Muscle of back (tissue), 11 donors: ENCODE results near the gene PRDX2. TPM values are rescaled to one million over a fixed set of nuclear protein-coding genes. Genes with fewer than 3 reads are reported as not detected.

Source experiments
- DNase-seq, 3 donors: peaks; one replicate each; pipeline versions ENCODE4 v3.0.0 to v3.0.0-alpha.2; 2013
- polyA plus RNA-seq, 10 donors: library from polyadenylated mRNA; unstranded; fragments of 120-200 nt; gene quantifications; one replicate each; pipeline ENCODE4 v1.2.1, GENCODE V29; 2013; ENCODE audit not compliant: insufficient read length in 10 of 10

The PRDX2 gene
- polyA plus RNA-seq, 10 donors, result 135 to 183 (median 163) TPM

GRCh38 chr19:12783849-12784393 is 17.7 kb downstream of the PRDX2 start:
- no peak for DNase-seq

GRCh38 chr19:12783291-12783848 is 18.2 kb downstream of the PRDX2 start:
- DNase-seq, result no peak

- peak; percentile 84 to 95 (median 87) for DNase-seq
These were observed 18.9 kb downstream of the PRDX2 start for GRCh38 chr19:12782424-12783290.

GRCh38 chr19:12782174-12782423 is 19.5 kb downstream of the PRDX2 start:
- no peak for DNase-seq

GRCh38 chr19:12779162-12779993 is 22.2 kb downstream of the PRDX2 start:
- DNase-seq, result peak in 2 of 3 donors; percentile 85 to 94

GRCh38 chr19:12778905-12779161 is 22.8 kb downstream of the PRDX2 start:
- peak in 1 of 3 donors; percentile 85 for DNase-seq

GRCh38 chr19:12778017-12778904 is 23.3 kb downstream of the PRDX2 start:
- DNase-seq, result peak in 2 of 3 donors; percentile 78 to 93

- DNase-seq, result peak in 2 of 3 donors; percentile 88 to 92
These were observed 24.2 kb downstream of the PRDX2 start for GRCh38 chr19:12777217-12778016.

- no peak for DNase-seq
These were observed 26.7 kb downstream of the PRDX2 start, which contains the start of gene HOOK2 for GRCh38 chr19:12774588-12775555. TSS of gene HOOK2 (minus strand) at chr19:12775552. CDS start at chr19:12775449, 103 bp downstream.

GRCh38 chr19:12773571-12773970 is 28.0 kb downstream of the PRDX2 start:
- no peak for DNase-seq

GRCh38 chr19:12772323-12772722 is 29.3 kb downstream of the PRDX2 start:
- no peak for DNase-seq

- DNase-seq, result no peak
These were observed 30.7 kb downstream of the PRDX2 start for GRCh38 chr19:12770922-12771321.

GRCh38 chr19:12769689-12770088 is 31.9 kb downstream of the PRDX2 start:
- DNase-seq, result peak in 1 of 3 donors; percentile 66

GRCh38 chr19:12767666-12768065 is 33.9 kb downstream of the PRDX2 start:
- no peak for DNase-seq

- DNase-seq, result no peak
These were observed 34.5 kb downstream of the PRDX2 start for GRCh38 chr19:12767150-12767549.

- DNase-seq, result peak in 2 of 3 donors; percentile 62 to 95
These were observed 35.5 kb downstream of the PRDX2 start for GRCh38 chr19:12766051-12766521.

GRCh38 chr19:12764698-12765097 is 36.9 kb downstream of the PRDX2 start:
- DNase-seq, result no peak

GRCh38 chr19:12763100-12763499 is 38.5 kb downstream of the PRDX2 start:
- DNase-seq, result no peak

- no peak for DNase-seq
These were observed 41.9 kb downstream of the PRDX2 start for GRCh38 chr19:12759686-12760085.
